AG09309 (cell line): Measurements from ENCODE around the gene RAB29.

Experiments used
- DNase-seq: peaks from one replicate; pipeline ENCODE4 v3.0.0-alpha.2; 2010; ENCODE audit warnings: low read depth
- H3K4me3 ChIP-seq: 2 replicates; pipeline ENCODE4 v1.5.1; 2011; ENCODE audit warnings: mild to moderate bottlenecking, low read depth, low read length, moderate library complexity; ENCODE audit not compliant: control insufficient read depth
- CTCF ChIP-seq: IDR thresholded peaks from 2 replicates; pipeline ENCODE4 v1.5.1; 2011; ENCODE audit warnings: mild to moderate bottlenecking, low read depth, low read length, inconsistent platforms; ENCODE audit not compliant: insufficient read depth, control insufficient read depth; ENCODE audit errors: missing control alignments

RAB29 gene

GRCh38 chr1:205769641-205770365, 5.5 kb downstream of the RAB29 start:
- no peak for DNase-seq
- H3K4me3 ChIP-seq = no peak overlapping the region
- TF ChIP-seq CTCF = no peak

GRCh38 chr1:205767248-205767647, 8.0 kb downstream of the RAB29 start:
- no peak for TF ChIP-seq CTCF
- H3K4me3 ChIP-seq = no peak overlapping the region
- no peak for DNase-seq

- no peak for DNase-seq
- H3K4me3 ChIP-seq = no peak overlapping the region
Measured at GRCh38 chr1:205766570-205766969, 8.7 kb downstream of the RAB29 start.

GRCh38 chr1:205766038-205766437, 9.2 kb downstream of the RAB29 start:
- DNase-seq = no peak
- no peak overlapping the region for H3K4me3 ChIP-seq
- TF ChIP-seq CTCF = no peak

More at GRCh38 chr1:205766570-205766969, 8.7 kb downstream of the RAB29 start:
- no peak for TF ChIP-seq CTCF

- TF ChIP-seq CTCF = no peak
- no peak for DNase-seq
- H3K4me3 ChIP-seq = no peak overlapping the region
Measured at GRCh38 chr1:205764578-205764977, 10.7 kb downstream of the RAB29 start.

GRCh38 chr1:205763980-205764379, 11.3 kb downstream of the RAB29 start:
- no peak overlapping the region for H3K4me3 ChIP-seq
- TF ChIP-seq CTCF = no peak
- no peak for DNase-seq
